Measurements from ENCODE around the gene PCDHGA6.
"Not testable (repeated sequence)": the region's sequence is repeated elsewhere in the genome, so short reads cannot be mapped to it uniquely, and the experiment has no call there.

PCDHGA6 gene

GRCh38 chr5:141373673-141374317 lies at the start of gene PCDHGA6:
Gene PCDHGA6, plus strand, starts transcription at chr5:141373891. Its CDS starts 193 bp downstream, at chr5:141374084.
- DNase-seq (ENCODE audit: low read depth): peak; percentile 40

GRCh38 chr5:141326088-141326854 lies 47.4 kb upstream of the PCDHGA6 start:
- DNase-seq (ENCODE audit: low read depth): peak; percentile 68

- no peak for DNase-seq (ENCODE audit: low read depth)
Observed at GRCh38 chr5:141328231-141328630, 45.5 kb upstream of the PCDHGA6 start.

- DNase-seq (ENCODE audit: low read depth): peak; percentile 59
Observed at GRCh38 chr5:141330299-141331080, 43.2 kb upstream of the PCDHGA6 start, which contains the start of gene PCDHGA1. Gene PCDHGA1, plus strand, starts transcription at chr5:141330514.

- not testable (repeated sequence) for DNase-seq (ENCODE audit: low read depth)
Observed at GRCh38 chr5:141332571-141332970, 41.1 kb upstream of the PCDHGA6 start.

- peak; percentile 43 for DNase-seq (ENCODE audit: low read depth)
Observed at GRCh38 chr5:141338538-141339306, 35.0 kb upstream of the PCDHGA6 start, which contains the start of gene PCDHGA2. Gene PCDHGA2, plus strand, starts transcription at chr5:141338760.

GRCh38 chr5:141340781-141341354 lies 32.8 kb upstream of the PCDHGA6 start:
- not testable (repeated sequence) for DNase-seq (ENCODE audit: low read depth)

GRCh38 chr5:141342773-141343172 lies 30.9 kb upstream of the PCDHGA6 start:
- DNase-seq (ENCODE audit: low read depth): no peak

- DNase-seq (ENCODE audit: low read depth): peak; percentile 51
Observed at GRCh38 chr5:141343242-141343952, 30.3 kb upstream of the PCDHGA6 start, which contains the start of gene PCDHGA3. Gene PCDHGA3, plus strand, starts transcription at chr5:141343829. Its CDS starts 205 bp downstream, at chr5:141344034.

GRCh38 chr5:141343953-141344463 lies 29.7 kb upstream of the PCDHGA6 start:
- DNase-seq (ENCODE audit: low read depth): no peak

- no peak for DNase-seq (ENCODE audit: low read depth)
Observed at GRCh38 chr5:141345327-141345726, 28.4 kb upstream of the PCDHGA6 start.

- DNase-seq (ENCODE audit: low read depth): not testable (repeated sequence)
Observed at GRCh38 chr5:141346017-141346416, 27.7 kb upstream of the PCDHGA6 start.

GRCh38 chr5:141349917-141350619 lies 23.6 kb upstream of the PCDHGA6 start, which contains the start of gene PCDHGB1:
Gene PCDHGB1, plus strand, starts transcription at chr5:141350099. Its CDS starts 162 bp downstream, at chr5:141350261.
- DNase-seq (ENCODE audit: low read depth): peak; percentile 45

GRCh38 chr5:141351591-141351990 lies 22.1 kb upstream of the PCDHGA6 start:
- DNase-seq (ENCODE audit: low read depth): no peak

GRCh38 chr5:141354900-141355469 lies 18.7 kb upstream of the PCDHGA6 start, which contains the start of gene PCDHGA4:
Gene PCDHGA4, plus strand, starts transcription at chr5:141355021. Its CDS starts 87 bp downstream, at chr5:141355108.
- no peak for DNase-seq (ENCODE audit: low read depth)

- no peak for DNase-seq (ENCODE audit: low read depth)
Observed at GRCh38 chr5:141355641-141356040, 18.1 kb upstream of the PCDHGA6 start.

- DNase-seq (ENCODE audit: low read depth): no peak
Observed at GRCh38 chr5:141356133-141356532, 17.6 kb upstream of the PCDHGA6 start.

- DNase-seq (ENCODE audit: low read depth): no peak
Observed at GRCh38 chr5:141356950-141357349, 16.7 kb upstream of the PCDHGA6 start.
